Tibial nerve (tissue), 4 donors: ENCODE data around the gene SETD2.

Source experiments
- CTCF ChIP-seq, 5 experiments: fragments of 200-600 bp in 3 of 5; fragments of 450-650 bp in 2 of 5; sonication (generic) in 3 of 5; IDR thresholded peaks; one replicate each; pipeline ENCODE4 v1.5.1; 2016 to 2019; ENCODE audit warnings: antibody characterized with exemption in 5 of 5, mild to moderate bottlenecking in 3 of 5, moderate library complexity in 2 of 5
- EP300 ChIP-seq, 2 donors: sonication (generic); formaldehyde crosslinking; IDR thresholded peaks; one replicate each; pipeline ENCODE4 v1.6.1; 2017; ENCODE audit warnings: antibody characterized with exemption in 2 of 2, mild to moderate bottlenecking in 1 of 2
- POLR2A ChIP-seq, 2 donors: fragments of 450-650 bp; IDR thresholded peaks; one replicate each; pipeline ENCODE4 v1.6.1; 2017; ENCODE audit warnings: antibody characterized with exemption in 2 of 2, mild to moderate bottlenecking in 2 of 2, moderate library complexity in 2 of 2

DNA sequence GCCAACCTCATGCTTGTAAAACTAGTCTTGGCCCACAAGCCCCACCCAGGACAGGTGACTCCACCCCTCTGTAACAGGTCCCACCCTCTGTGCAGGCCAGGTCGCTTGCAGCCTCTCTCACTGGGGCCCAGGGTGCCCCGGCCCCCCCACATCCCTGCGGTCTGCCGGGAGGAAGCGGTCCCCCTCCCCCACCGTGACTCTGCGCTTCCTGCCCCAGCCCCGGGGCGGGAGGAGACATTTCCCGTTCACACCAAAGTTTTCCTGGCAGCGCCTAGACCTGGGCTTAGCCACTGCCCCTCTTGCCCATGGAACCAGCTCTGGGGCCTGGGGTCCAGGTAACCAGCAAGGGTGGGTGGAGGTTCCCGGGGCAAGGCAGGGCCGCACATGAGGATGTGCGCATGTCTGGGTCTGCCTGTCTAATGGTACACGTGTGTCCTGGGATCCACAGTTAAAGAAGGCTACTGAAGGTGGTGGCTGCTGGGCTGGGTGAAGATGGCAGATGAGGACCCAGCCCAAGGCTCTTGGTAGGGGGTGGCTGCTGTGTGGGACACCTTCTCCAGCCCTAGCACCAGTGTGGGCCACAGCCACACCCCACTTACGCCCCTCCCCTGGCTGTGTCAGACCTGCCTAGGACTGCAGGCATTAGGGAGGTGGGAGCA, 176.0 kb downstream of the SETD2 start:
- TF ChIP-seq CTCF (IDR thresholded peaks at IDR 0.05) (no peak), POLR2A (IDR thresholded peaks at IDR 0.05) (no peak), EP300 (IDR thresholded peaks at IDR 0.05) (peak in 1 of 2 donors; percentile 31)
